B cell (primary cell): ENCODE measurements around the gene MT1G.

Source experiments
- CTCF ChIP-seq: fragments of 200-600 bp; IDR thresholded peaks from one replicate; pipeline ENCODE4 v1.8.0; 2022; ENCODE audit warnings: antibody characterized with exemption, mild to moderate bottlenecking
- EZH2 ChIP-seq: IDR thresholded peaks from 2 replicates; pipeline ENCODE4 v1.6.1; 2012; ENCODE audit warnings: borderline replicate concordance, low read depth, mild to moderate bottlenecking, moderate library complexity, low read length; ENCODE audit not compliant: insufficient read depth, poor library complexity, severe bottlenecking

- TF ChIP-seq CTCF (no peak), EZH2 (no peak)
Observed at GRCh38 chr16:56626685-56627084, 41.2 kb downstream of the MT1G start.
